GM20000 (cell line): ENCODE results near the gene SPC24.
"Not testable (repeated sequence)": the region's sequence is repeated elsewhere in the genome, so short reads cannot be mapped to it uniquely, and the experiment has no call there.

ENCODE experiments used
- DNase-seq: peaks from one replicate; pipeline ENCODE4 v3.0.0; 2012; ENCODE audit warnings: low spot score
- CTCF ChIP-seq: IDR thresholded peaks from 2 replicates; pipeline ENCODE4 v1.5.1; 2012; ENCODE audit warnings: mild to moderate bottlenecking, control low read depth; ENCODE audit errors: extremely low read depth, missing control alignments

The SPC24 gene

GRCh38 chr19:11141937-11142527 lies 13.6 kb downstream of the SPC24 start:
- TF ChIP-seq CTCF: no peak
- no peak for DNase-seq

- no peak for TF ChIP-seq CTCF
- no peak for DNase-seq
These were observed 14.7 kb downstream of the SPC24 start for GRCh38 chr19:11140896-11141295.

- not testable (repeated sequence) for DNase-seq
These were observed 15.5 kb downstream of the SPC24 start for GRCh38 chr19:11140023-11140538.

- TF ChIP-seq CTCF: no peak
- DNase-seq: no peak
These were observed 16.8 kb downstream of the SPC24 start for GRCh38 chr19:11138601-11139300.

GRCh38 chr19:11137542-11138384 lies 17.8 kb downstream of the SPC24 start:
- peak; percentile 31 for TF ChIP-seq CTCF
- DNase-seq: peak; percentile 71

- DNase-seq: no peak
- no peak for TF ChIP-seq CTCF
These were observed 19.0 kb downstream of the SPC24 start for GRCh38 chr19:11136400-11137101.

GRCh38 chr19:11131471-11131870 lies 24.1 kb downstream of the SPC24 start:
- DNase-seq: no peak

More at GRCh38 chr19:11131471-11131870, 24.1 kb downstream of the SPC24 start:
- no peak for TF ChIP-seq CTCF
